Stimulated activated CD4-positive, alpha-beta T cell treated with anti-CD3 and anti-CD28 coated beads, Interleukin-4, amount 100 ng/mL, for 4 hours (primary cell): ENCODE results near the gene PDGFC.

Source experiments
- DNase-seq, 2 experiments: peaks; one replicate each; pipeline ENCODE4 v3.0.0-alpha.2; 2020

PDGFC gene

GRCh38 chr4:156775813-156776212 is 195.8 kb downstream of the PDGFC start:
- DNase-seq = no peak

GRCh38 chr4:156774422-156774821 is 197.2 kb downstream of the PDGFC start:
- DNase-seq = no peak

GRCh38 chr4:156773648-156774357 is 197.8 kb downstream of the PDGFC start:
- DNase-seq = no peak

GRCh38 chr4:156771171-156771837 is 200.3 kb downstream of the PDGFC start:
- DNase-seq = no peak

- DNase-seq = no peak
Observed at GRCh38 chr4:156770140-156770539, 201.5 kb downstream of the PDGFC start.

- DNase-seq = no peak
Observed at GRCh38 chr4:156767911-156768415, 203.6 kb downstream of the PDGFC start.

GRCh38 chr4:156766846-156767245 is 204.8 kb downstream of the PDGFC start:
- no peak for DNase-seq

- DNase-seq = no peak
Observed at GRCh38 chr4:156765277-156765676, 206.3 kb downstream of the PDGFC start.

GRCh38 chr4:156764846-156765245 is 206.8 kb downstream of the PDGFC start:
- DNase-seq = no peak

GRCh38 chr4:156764145-156764544 is 207.5 kb downstream of the PDGFC start:
- no peak for DNase-seq

- no peak for DNase-seq
Observed at GRCh38 chr4:156763511-156763910, 208.1 kb downstream of the PDGFC start.

GRCh38 chr4:156762851-156763250 is 208.7 kb downstream of the PDGFC start:
- DNase-seq = no peak

GRCh38 chr4:156756118-156756517 is 215.5 kb downstream of the PDGFC start:
- no peak for DNase-seq

GRCh38 chr4:156754832-156755570 is 216.6 kb downstream of the PDGFC start:
- no peak for DNase-seq

GRCh38 chr4:156751486-156751885 is 220.1 kb downstream of the PDGFC start:
- no peak for DNase-seq

GRCh38 chr4:156749426-156750403 is 221.9 kb downstream of the PDGFC start:
- no peak for DNase-seq

- DNase-seq = no peak
Observed at GRCh38 chr4:156746111-156746510, 225.5 kb downstream of the PDGFC start.

- no peak for DNase-seq
Observed at GRCh38 chr4:156738766-156739165, 232.8 kb downstream of the PDGFC start.

- no peak for DNase-seq
Observed at GRCh38 chr4:156734965-156735895, 236.4 kb downstream of the PDGFC start.

GRCh38 chr4:156733582-156733981 is 238.0 kb downstream of the PDGFC start:
- DNase-seq = no peak

GRCh38 chr4:156732634-156733033 is 239.0 kb downstream of the PDGFC start:
- no peak for DNase-seq
